Muscle of leg (tissue), 11 donors: ENCODE measurements around the gene FANCM. TPM values are rescaled to one million over a fixed set of nuclear protein-coding genes. Genes with fewer than 3 reads are reported as not detected.
A peak's percentile ranks its signal among the peaks of the same experiment; 100 is the strongest.

Experiments
- DNase-seq: peaks from one replicate; pipeline ENCODE4 v3.0.0; 2013
- H3K27ac ChIP-seq: one replicate; pipeline ENCODE4 v1.5.1; 2013; ENCODE audit warnings: mild to moderate bottlenecking, low read length, control low read depth
- H3K27me3 ChIP-seq: one replicate; pipeline ENCODE4 v1.6.1; 2013; ENCODE audit warnings: low read length; ENCODE audit not compliant: control insufficient read depth, insufficient read depth
- H3K36me3 ChIP-seq: one replicate; pipeline ENCODE4 v1.6.1; 2013; ENCODE audit warnings: low read length; ENCODE audit not compliant: control insufficient read depth, insufficient read depth
- H3K4me1 ChIP-seq: one replicate; pipeline ENCODE4 v1.6.1; 2013; ENCODE audit warnings: low read length; ENCODE audit not compliant: control insufficient read depth, insufficient read depth
- H3K4me3 ChIP-seq: one replicate; pipeline ENCODE4 v1.5.1; 2013; ENCODE audit warnings: low read length, control low read depth
- H3K9me3 ChIP-seq: replicated peaks from 2 replicates; pipeline ENCODE4 v1.6.1; 2013; ENCODE audit warnings: low read depth, low read length; ENCODE audit not compliant: control insufficient read depth
- WGBS: methylation state at CpG from one replicate; pipeline ENCODE4 v1.1.5; 2013; ENCODE audit warnings: missing lambda C conversion rate; ENCODE audit not compliant: insufficient coverage; 5-methylcytosine and 5-hydroxymethylcytosine counted together
- polyA plus RNA-seq, 8 donors: library from polyadenylated mRNA; unstranded; fragments of 120-200 nt; gene quantifications; one replicate each; pipeline versions ENCODE4 v1.2.1 to v1.2.3, GENCODE V29; 2013; ENCODE audit warnings: inconsistent platforms in 1 of 8, low replicate concordance in 1 of 8; ENCODE audit not compliant: insufficient read length in 8 of 8, insufficient read depth in 1 of 8
- total RNA-seq: library from RNA; stranded (reverse); fragments of 120-200 nt; gene quantifications from one replicate; pipeline ENCODE4 v1.2.4, GENCODE V29; 2013

FANCM gene
- total and polyA plus RNA-seq, 9 donors = 5.5 to 8.5 (median 7.5) TPM

DNA sequence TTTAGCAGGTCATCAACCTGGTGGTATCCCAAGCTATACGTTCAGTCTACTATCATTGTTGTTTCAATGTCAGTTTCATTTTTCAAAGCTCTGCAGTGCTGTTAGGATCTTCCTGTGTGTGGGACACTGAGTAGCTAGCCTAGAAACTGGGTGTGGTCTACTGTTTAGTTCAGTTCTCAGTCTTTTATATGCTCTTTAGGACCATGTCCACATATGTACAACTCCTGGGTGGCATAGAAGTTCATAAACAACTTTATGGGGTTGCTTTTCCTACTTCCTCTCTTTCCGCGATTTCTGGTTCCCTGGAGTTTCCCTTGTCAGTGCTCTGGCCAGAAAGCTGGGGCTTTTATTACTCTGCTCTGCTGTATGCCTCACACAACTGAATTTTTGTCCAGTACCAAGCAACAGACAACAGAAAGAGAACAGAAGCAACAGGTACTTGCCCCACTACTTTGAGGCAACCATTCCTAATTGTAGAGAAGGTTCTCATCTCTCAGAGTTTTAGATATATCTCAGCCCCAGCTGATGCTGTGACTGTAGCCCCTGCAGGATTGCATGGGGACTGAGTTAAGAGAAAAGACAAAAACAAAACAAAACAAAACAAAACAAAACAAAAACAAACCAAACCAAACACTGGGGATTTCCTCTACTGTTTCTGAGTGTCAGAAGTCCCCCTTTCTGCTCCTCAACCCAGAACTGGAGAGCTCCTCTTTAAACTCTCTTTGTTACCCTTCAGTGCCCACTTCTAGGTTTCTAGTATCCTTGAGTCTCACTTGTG, 86.9 kb downstream of the FANCM start:
- DNase-seq = no peak
- H3K4me1 ChIP-seq = no peaks in the 10 kb centered on the region
- H3K36me3 ChIP-seq = peaks cover 4% of the 10 kb centered on the region
- no peak overlapping the region for H3K4me3 ChIP-seq
- H3K27me3 ChIP-seq = no peaks in the 10 kb centered on the region
- WGBS = 67% methylated on average over 2 of the region's 3 CpGs
- H3K27ac ChIP-seq = no peak overlapping the region
- H3K9me3 ChIP-seq = no peaks in the 10 kb centered on the region

DNA sequence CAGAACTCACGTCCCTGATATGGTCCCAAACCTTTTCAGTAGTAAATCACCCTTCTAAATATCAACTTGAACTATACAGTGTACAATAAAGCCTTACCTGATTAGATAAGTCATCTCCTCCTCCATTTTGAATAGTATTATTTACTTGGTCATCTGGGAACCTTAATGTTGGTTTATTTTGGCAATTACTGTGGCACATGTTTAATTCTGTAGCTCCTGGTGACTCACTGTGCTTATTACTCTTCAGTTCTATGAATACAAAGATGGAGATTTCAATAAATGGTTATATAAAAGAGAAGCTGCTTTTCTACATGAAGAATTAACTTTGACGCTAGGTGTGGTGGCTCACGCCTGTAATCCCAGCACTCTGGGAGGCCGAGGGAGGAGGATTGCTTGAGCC, 91.8 kb downstream of the FANCM start:
- Histone ChIP-seq H3K27ac (no peak overlapping the region), H3K9me3 (no peaks in the 10 kb centered on the region), H3K4me3 (no peak overlapping the region), H3K27me3 (no peaks in the 10 kb centered on the region), H3K4me1 (no peaks in the 10 kb centered on the region), H3K36me3 (peaks cover 5% of the 10 kb centered on the region)
- WGBS = 95% methylated on average over 3 of the region's 4 CpGs
- no peak for DNase-seq

DNA sequence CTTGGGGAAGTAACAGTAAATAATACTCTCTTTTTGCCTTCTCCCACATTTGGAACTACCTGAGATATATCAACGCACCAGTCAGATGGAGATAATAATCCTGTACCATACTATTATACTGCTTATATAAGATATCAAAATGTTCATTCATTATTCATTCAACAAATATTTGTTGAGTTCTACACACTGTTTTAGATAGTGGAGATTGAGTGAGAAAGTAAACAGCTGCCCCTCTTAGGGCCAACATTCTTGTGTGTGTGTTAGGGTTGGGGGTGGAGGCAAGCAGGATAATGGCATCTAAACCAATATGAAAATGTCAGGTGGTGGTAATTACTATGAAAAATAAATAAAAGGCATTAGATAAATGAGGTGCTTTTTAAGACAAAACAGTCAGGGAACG, 103.3 kb downstream of the FANCM start:
- 86% methylated on average over 1 of the region's 2 CpGs for WGBS
- Histone ChIP-seq H3K36me3 (peaks cover 7% of the 10 kb centered on the region), H3K4me3 (no peak overlapping the region), H3K27me3 (no peaks in the 10 kb centered on the region), H3K9me3 (no peaks in the 10 kb centered on the region), H3K27ac (no peak overlapping the region), H3K4me1 (no peaks in the 10 kb centered on the region)
- no peak for DNase-seq

DNA sequence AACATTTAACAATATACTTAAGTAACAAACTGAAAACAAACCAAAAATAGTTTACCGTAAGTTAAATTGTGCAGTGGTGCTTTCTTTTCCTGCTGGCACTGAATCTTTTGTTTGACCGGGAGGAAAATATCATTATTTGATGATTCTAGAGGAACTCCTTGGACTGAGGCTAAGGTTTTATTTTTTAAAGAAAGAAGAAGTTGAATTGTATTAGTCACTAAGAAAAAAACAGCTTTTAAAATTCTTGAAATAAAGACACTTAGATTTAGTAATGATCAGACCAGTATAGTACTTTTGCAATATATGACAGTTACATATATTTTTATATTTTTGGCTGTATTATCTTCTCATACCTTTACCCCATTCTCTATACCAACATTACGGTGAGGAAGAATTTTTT, 107.0 kb downstream of the FANCM start:
- H3K4me1 ChIP-seq = no peaks in the 10 kb centered on the region
- no peak overlapping the region for H3K27ac ChIP-seq
- no peak overlapping the region for H3K4me3 ChIP-seq
- H3K27me3 ChIP-seq = no peaks in the 10 kb centered on the region
- no peak for DNase-seq
- H3K36me3 ChIP-seq = no peaks in the 10 kb centered on the region
- WGBS = no CpG with 5 or more reads among the region's 3 CpGs
- no peaks in the 10 kb centered on the region for H3K9me3 ChIP-seq

DNA sequence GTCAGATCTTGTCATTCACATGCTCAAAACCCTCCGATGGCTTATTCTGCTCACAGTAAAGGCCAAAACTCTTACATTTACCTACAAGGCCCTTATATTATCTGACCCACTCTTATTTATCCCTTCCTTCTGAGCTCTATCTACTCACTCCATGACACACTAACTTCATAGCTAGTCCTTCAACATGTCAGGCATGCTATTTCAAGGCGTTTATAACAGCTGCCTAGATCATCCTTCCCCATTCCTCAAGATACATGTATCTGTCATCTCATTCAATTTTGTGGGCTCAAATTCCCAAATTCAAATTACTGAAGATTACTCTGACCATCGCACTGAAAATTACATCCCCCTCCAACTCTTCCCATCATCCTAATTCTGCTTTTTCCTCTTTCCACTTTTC, 110.4 kb downstream of the FANCM start:
- Histone ChIP-seq H3K9me3 (no peaks in the 10 kb centered on the region), H3K27ac (peak overlapping the region; percentile 71), H3K36me3 (no peaks in the 10 kb centered on the region), H3K4me3 (no peak overlapping the region), H3K27me3 (no peaks in the 10 kb centered on the region), H3K4me1 (no peaks in the 10 kb centered on the region)
- DNase-seq = no peak
- WGBS = 64% methylated on average over 2 of the region's 3 CpGs

DNA sequence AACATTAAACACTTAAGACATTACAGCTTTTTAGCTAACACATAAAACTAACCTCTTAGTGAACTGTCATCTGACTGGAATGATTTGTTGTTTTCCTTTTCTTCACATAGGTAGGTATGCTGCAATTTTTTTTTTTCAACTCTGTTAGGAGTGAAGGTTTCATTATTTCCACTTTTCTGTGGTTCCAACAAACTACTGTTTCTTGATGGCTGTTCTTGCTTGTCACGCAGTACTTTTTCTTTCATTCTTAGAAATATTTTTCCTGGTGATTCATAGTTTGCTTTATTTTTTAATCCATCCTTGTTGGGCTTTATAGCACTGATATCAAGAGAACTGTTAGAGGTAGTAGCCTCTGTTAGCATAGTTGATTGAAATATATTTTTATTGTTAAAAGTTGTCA, 111.0 kb downstream of the FANCM start:
- Histone ChIP-seq H3K36me3 (no peaks in the 10 kb centered on the region), H3K27me3 (no peaks in the 10 kb centered on the region), H3K9me3 (no peaks in the 10 kb centered on the region), H3K4me1 (no peaks in the 10 kb centered on the region), H3K27ac (no peak overlapping the region), H3K4me3 (no peak overlapping the region)
- no CpG with 5 or more reads among the region's 1 CpG for WGBS
- no peak for DNase-seq

DNA sequence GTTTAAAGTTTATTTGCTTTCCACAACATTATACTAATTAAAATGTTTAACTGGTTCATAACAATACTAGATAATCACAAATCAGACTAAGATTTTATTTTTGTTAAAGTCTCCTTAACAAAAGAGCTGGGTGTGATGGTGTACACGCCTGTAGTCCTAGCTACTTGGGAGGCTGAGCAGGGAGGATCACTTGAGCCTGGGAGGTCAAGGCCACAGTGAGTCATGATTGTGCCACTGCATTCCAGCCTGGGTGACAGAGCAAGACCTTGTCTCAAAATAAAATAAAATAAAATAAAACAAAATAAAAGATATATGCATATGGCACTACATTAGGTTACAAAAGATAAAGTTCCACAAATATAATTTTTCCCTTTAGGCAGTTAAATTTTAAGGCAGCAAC, 111.7 kb downstream of the FANCM start:
- WGBS = no CpG with 5 or more reads among the region's 1 CpG
- no peak for DNase-seq
- Histone ChIP-seq H3K27me3 (no peaks in the 10 kb centered on the region), H3K4me1 (no peaks in the 10 kb centered on the region), H3K27ac (no peak overlapping the region), H3K36me3 (no peaks in the 10 kb centered on the region), H3K9me3 (no peaks in the 10 kb centered on the region), H3K4me3 (no peak overlapping the region)

DNA sequence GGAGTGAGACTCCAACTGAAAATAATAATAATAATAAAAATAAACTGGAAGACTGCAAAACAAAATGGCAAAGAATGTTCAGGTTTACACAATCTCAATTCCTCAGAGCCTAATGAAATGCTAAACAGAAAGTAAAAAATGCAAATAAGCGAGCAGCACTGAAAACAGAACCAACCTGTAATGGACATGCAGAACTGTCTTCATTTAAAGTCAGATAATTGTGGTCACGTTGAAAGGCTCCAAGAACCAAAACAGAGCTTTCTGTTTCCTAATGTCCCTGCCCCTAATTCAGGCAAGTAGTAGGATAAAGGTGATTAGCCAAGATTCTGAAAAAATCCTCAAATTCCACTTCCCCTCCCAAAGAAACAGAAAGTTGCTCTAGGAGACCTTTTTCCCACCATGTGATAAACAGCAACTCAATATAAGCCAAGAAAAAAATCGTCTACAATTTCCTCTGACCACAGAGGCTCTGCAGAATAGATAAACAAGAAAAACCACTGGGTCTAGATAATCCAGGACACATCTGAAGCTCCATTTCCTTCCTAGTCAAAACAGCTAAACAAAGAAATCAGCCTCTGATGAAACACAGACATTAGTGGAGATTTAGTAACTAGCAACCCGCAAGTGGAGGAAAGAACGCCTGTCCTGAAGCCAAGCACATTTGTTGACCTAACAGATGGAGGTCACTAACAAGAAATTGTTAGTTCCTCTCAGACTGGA, 114.3 kb downstream of the FANCM start:
- Histone ChIP-seq H3K27me3 (no peaks in the 10 kb centered on the region), H3K9me3 (peaks cover 2% of the 10 kb centered on the region), H3K4me1 (peaks cover 5% of the 10 kb centered on the region), H3K36me3 (no peaks in the 10 kb centered on the region), H3K27ac (no peak overlapping the region), H3K4me3 (no peak overlapping the region)
- DNase-seq = peak; percentile 54
- 82% methylated on average over 2 of the region's 5 CpGs for WGBS

Other genes with a start within 250 kb of the FANCM start
- 15.3 TPM for gene KLHL28, start 174.0 kb upstream of the FANCM start, total RNA-seq
- 10 to 100 TPM in 7 of 8 donors, 1 to 10 TPM in 1; 8.8 to 15.3 (median 13.2) TPM for gene KLHL28, start 174.0 kb upstream of the FANCM start, polyA plus RNA-seq
- 22.1 TPM for gene TOGARAM1, start 173.7 kb upstream of the FANCM start, total RNA-seq
- gene TOGARAM1, start 173.7 kb upstream of the FANCM start, polyA plus RNA-seq = 10 to 100 TPM; 20.5 to 29.9 (median 21.9) TPM
- gene PRPF39, start 51.8 kb upstream of the FANCM start, total RNA-seq = 49.0 TPM
- 10 to 100 TPM; 39.9 to 58.5 (median 44.0) TPM for gene PRPF39, start 51.8 kb upstream of the FANCM start, polyA plus RNA-seq
- 59.4 TPM for gene FKBP3, start 1.4 kb upstream of the FANCM start, total RNA-seq
- 100 to 1,000 TPM; 114 to 131 (median 117) TPM for gene FKBP3, start 1.4 kb upstream of the FANCM start, polyA plus RNA-seq
- 17.0 TPM for gene MIS18BP1, start 117.3 kb downstream of the FANCM start, total RNA-seq
- 10 to 100 TPM; 16.9 to 25.7 (median 19.4) TPM for gene MIS18BP1, start 117.3 kb downstream of the FANCM start, polyA plus RNA-seq